Trophoblast cell (in vitro differentiated cells and primary cell): ENCODE measurements around the gene PIP5K1B.

ENCODE experiments used
- DNase-seq, 2 donors: peaks; one replicate each; pipeline ENCODE4 v3.0.0-alpha.2; 2016
- H2AFZ ChIP-seq: 2 replicates; pipeline ENCODE4 v1.6.1; 2013; ENCODE audit warnings: low read length, moderate library complexity, mild to moderate bottlenecking; ENCODE audit not compliant: insufficient read depth, poor library complexity
- H2AK5ac ChIP-seq: 2 replicates; pipeline ENCODE4 v1.6.1; 2013; ENCODE audit warnings: mild to moderate bottlenecking, low read length
- H2BK120ac ChIP-seq: 2 replicates; pipeline ENCODE4 v1.6.1; 2013; ENCODE audit warnings: low read length, mild to moderate bottlenecking, moderate library complexity; ENCODE audit not compliant: insufficient read depth, poor library complexity
- H2BK12ac ChIP-seq: 2 replicates; pipeline ENCODE4 v1.6.1; 2013; ENCODE audit warnings: mild to moderate bottlenecking, low read length, moderate library complexity
- H2BK5ac ChIP-seq: 2 replicates; pipeline ENCODE4 v1.6.1; 2013; ENCODE audit warnings: low read length, low read depth, moderate library complexity, mild to moderate bottlenecking; ENCODE audit not compliant: poor library complexity
- H3K14ac ChIP-seq: 2 replicates; pipeline ENCODE4 v1.6.1; 2013; ENCODE audit warnings: mild to moderate bottlenecking, low read length
- H3K18ac ChIP-seq: 2 replicates; pipeline ENCODE4 v1.6.1; 2013; ENCODE audit warnings: mild to moderate bottlenecking, low read length
- H3K23ac ChIP-seq: 2 replicates; pipeline ENCODE4 v1.6.1; 2013; ENCODE audit warnings: low read length
- H3K27ac ChIP-seq: 2 replicates; pipeline ENCODE4 v1.5.1; 2013; ENCODE audit warnings: low read depth, mild to moderate bottlenecking, inconsistent platforms, low read length, moderate library complexity
- H3K27me3 ChIP-seq: 2 replicates; pipeline ENCODE4 v1.6.1; 2013; ENCODE audit warnings: inconsistent platforms, mild to moderate bottlenecking, low read length, moderate library complexity; ENCODE audit not compliant: insufficient read depth
- H3K36me3 ChIP-seq, 2 experiments: 1 replicate in 1 of 2; 2 replicates in 1 of 2; pipeline ENCODE4 v1.6.1; 2013; ENCODE audit warnings: low read length in 2 of 2, mild to moderate bottlenecking in 2 of 2, moderate library complexity in 1 of 2; ENCODE audit not compliant: insufficient read depth in 2 of 2, control insufficient read depth in 1 of 2
- H3K4ac ChIP-seq: 2 replicates; pipeline ENCODE4 v1.6.1; 2013; ENCODE audit warnings: low read depth, mild to moderate bottlenecking, low read length, moderate library complexity
- H3K4me1 ChIP-seq, 2 experiments: 1 replicate in 1 of 2; 2 replicates in 1 of 2; pipeline ENCODE4 v1.6.1; 2013; ENCODE audit warnings: low read length in 2 of 2, mild to moderate bottlenecking in 2 of 2, moderate library complexity in 1 of 2; ENCODE audit not compliant: insufficient read depth in 2 of 2, control insufficient read depth in 1 of 2
- H3K4me2 ChIP-seq: 2 replicates; pipeline ENCODE4 v1.6.1; 2013; ENCODE audit warnings: inconsistent platforms, mild to moderate bottlenecking, low read length, moderate library complexity
- H3K4me3 ChIP-seq: 2 replicates; pipeline ENCODE4 v1.5.1; 2013; ENCODE audit warnings: mild to moderate bottlenecking, low read depth, low read length, inconsistent platforms
- H3K79me1 ChIP-seq: one replicate; pipeline ENCODE4 v1.6.1; 2013; ENCODE audit warnings: low read length
- H3K79me2 ChIP-seq: 2 replicates; pipeline ENCODE4 v1.6.1; 2013; ENCODE audit warnings: low read length, mild to moderate bottlenecking; ENCODE audit not compliant: control insufficient read depth, insufficient read depth, poor library complexity
- H3K9ac ChIP-seq: 2 replicates; pipeline ENCODE4 v1.6.1; 2013; ENCODE audit warnings: mild to moderate bottlenecking, low read length
- H3K9me3 ChIP-seq: 2 replicates; pipeline ENCODE4 v1.6.1; 2013; ENCODE audit warnings: low read depth, mild to moderate bottlenecking, control low read depth, inconsistent platforms, low read length; ENCODE audit not compliant: insufficient read depth
- H4K12ac ChIP-seq: 2 replicates; pipeline ENCODE4 v1.6.1; 2013; ENCODE audit warnings: low read depth, mild to moderate bottlenecking, low read length, moderate library complexity
- H4K8ac ChIP-seq: 2 replicates; pipeline ENCODE4 v1.6.1; 2013; ENCODE audit warnings: low read depth, mild to moderate bottlenecking, low read length, moderate library complexity
- H4K91ac ChIP-seq: one replicate; pipeline ENCODE4 v1.6.1; 2013; ENCODE audit warnings: low read depth, mild to moderate bottlenecking, low read length, moderate library complexity
- WGBS: extraction: QIAGEN DNeasy Blood & Tissue Kit; methylation state at CpG from one replicate; pipeline ENCODE4 v1.1.7; 2013; ENCODE audit warnings: missing lambda C conversion rate; ENCODE audit not compliant: insufficient read length, insufficient coverage; ENCODE audit errors: extremely low coverage; 5-methylcytosine and 5-hydroxymethylcytosine counted together

PIP5K1B gene

DNA sequence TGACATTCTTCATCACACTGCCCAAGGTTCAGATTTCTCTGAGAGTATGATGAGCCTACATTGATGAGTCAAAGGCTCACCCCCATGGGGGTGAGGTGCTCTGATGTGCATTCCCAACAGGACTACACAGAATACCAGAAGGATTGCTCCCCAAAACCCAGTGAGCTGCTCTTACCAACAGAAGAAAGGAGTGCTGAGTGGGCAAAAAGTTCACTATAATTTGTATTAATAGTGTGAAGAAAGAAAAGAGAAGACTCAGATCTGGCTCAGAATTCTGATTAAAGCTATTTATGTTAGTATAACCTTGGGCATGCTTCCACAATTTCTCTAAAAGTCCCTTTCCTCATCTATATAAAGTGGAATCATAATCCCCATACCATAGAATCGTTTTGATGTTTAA is 262.8 kb downstream of the PIP5K1B start:
- Histone ChIP-seq H3K18ac (no peak overlapping the region), H3K4me2 (no peak overlapping the region), H3K36me3 (no peaks in the 10 kb centered on the region), H4K12ac (no peak overlapping the region), H3K14ac (no peak overlapping the region), H3K4me1 (no peaks in the 10 kb centered on the region), H3K27ac (no peak overlapping the region), H3K9me3 (no peaks in the 10 kb centered on the region), H2BK5ac (no peak overlapping the region), H2BK120ac (no peak overlapping the region), H3K27me3 (no peaks in the 10 kb centered on the region), H3K4ac (no peak overlapping the region), H3K9ac (no peak overlapping the region), H4K8ac (no peak overlapping the region), H3K79me1 (no peaks in the 10 kb centered on the region), H3K79me2 (no peaks in the 10 kb centered on the region), H3K4me3 (no peak overlapping the region), H3K23ac (no peak overlapping the region), H2AK5ac (no peak overlapping the region), H4K91ac (no peak overlapping the region), H2AFZ (no peak overlapping the region), H2BK12ac (no peak overlapping the region)
- DNase-seq, result no peak
- no CpG with 5 or more reads among the region's 1 CpG for WGBS

DNA sequence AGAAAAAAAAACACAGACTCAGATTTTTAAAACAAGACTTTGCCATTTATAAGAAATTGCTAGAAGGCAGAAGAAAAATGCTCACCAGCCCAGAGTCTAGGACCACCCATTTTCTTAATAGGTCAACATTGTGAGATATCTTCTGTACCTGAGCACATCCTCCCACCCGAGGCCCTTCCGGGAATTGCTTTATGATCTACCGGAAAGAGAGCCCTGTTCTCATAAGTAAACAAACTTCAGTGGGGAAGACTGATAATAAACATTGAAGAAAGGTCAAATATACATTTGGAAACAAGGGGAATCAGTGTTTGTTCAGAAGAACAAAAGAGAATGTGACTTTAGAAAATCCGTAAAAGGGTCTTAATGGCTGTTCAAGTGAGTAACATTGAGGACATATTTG is 264.5 kb downstream of the PIP5K1B start:
- no peak overlapping the region for H4K8ac ChIP-seq
- H2BK120ac ChIP-seq, result no peak overlapping the region
- no peaks in the 10 kb centered on the region for H3K4me1 ChIP-seq
- H3K23ac ChIP-seq, result no peak overlapping the region
- no peaks in the 10 kb centered on the region for H3K79me2 ChIP-seq
- H3K4me2 ChIP-seq, result no peak overlapping the region
- H3K14ac ChIP-seq, result no peak overlapping the region
- H4K91ac ChIP-seq, result no peak overlapping the region
- no peak overlapping the region for H3K4ac ChIP-seq
- H2AFZ ChIP-seq, result no peak overlapping the region
- H3K9me3 ChIP-seq, result no peaks in the 10 kb centered on the region
- no peak overlapping the region for H2AK5ac ChIP-seq
- H4K12ac ChIP-seq, result no peak overlapping the region
- no peak overlapping the region for H2BK5ac ChIP-seq
- H3K27me3 ChIP-seq, result no peaks in the 10 kb centered on the region
- H3K9ac ChIP-seq, result no peak overlapping the region
- peaks cover 0 to 2% of the 10 kb centered on the region in 2 experiments for H3K36me3 ChIP-seq
- no peak overlapping the region for H3K27ac ChIP-seq
- no peak for DNase-seq
- no CpG with 5 or more reads among the region's 4 CpGs for WGBS
- no peak overlapping the region for H3K18ac ChIP-seq
- no peak overlapping the region for H2BK12ac ChIP-seq
- H3K79me1 ChIP-seq, result no peaks in the 10 kb centered on the region
- H3K4me3 ChIP-seq, result no peak overlapping the region

DNA sequence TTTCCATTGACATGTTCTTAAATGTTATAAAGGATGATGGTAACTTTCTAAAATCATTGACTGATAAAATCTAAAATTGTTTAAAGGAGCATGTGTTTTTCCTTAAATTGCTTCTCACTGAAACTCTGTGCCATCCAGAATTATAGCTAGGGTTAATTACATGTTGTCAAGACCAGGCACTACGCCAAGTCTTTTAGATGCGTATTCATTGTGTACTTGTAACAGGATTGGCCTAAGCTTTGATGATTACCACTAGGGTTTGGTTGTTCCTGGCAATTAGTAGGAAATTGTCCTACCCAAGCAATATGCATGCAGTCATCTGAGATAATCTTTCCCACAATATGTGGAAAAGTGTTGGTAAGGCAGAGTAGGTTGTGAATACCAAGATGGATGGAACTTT is 265.1 kb downstream of the PIP5K1B start:
- no peaks in the 10 kb centered on the region for H3K79me1 ChIP-seq
- no peaks in the 10 kb centered on the region for H3K9me3 ChIP-seq
- H3K4ac ChIP-seq, result no peak overlapping the region
- H2BK5ac ChIP-seq, result no peak overlapping the region
- no peaks in the 10 kb centered on the region for H3K4me1 ChIP-seq
- WGBS, result no CpG with 5 or more reads among the region's 2 CpGs
- no peak overlapping the region for H3K4me3 ChIP-seq
- no peak overlapping the region for H3K4me2 ChIP-seq
- H3K79me2 ChIP-seq, result no peaks in the 10 kb centered on the region
- no peaks in the 10 kb centered on the region for H3K27me3 ChIP-seq
- H2BK12ac ChIP-seq, result no peak overlapping the region
- no peak overlapping the region for H3K23ac ChIP-seq
- H2AFZ ChIP-seq, result no peak overlapping the region
- no peak overlapping the region for H3K27ac ChIP-seq
- H2BK120ac ChIP-seq, result no peak overlapping the region
- H3K18ac ChIP-seq, result no peak overlapping the region
- no peak overlapping the region for H3K14ac ChIP-seq
- H4K8ac ChIP-seq, result no peak overlapping the region
- H2AK5ac ChIP-seq, result no peak overlapping the region
- H4K12ac ChIP-seq, result no peak overlapping the region
- H3K9ac ChIP-seq, result no peak overlapping the region
- no peak overlapping the region for H4K91ac ChIP-seq
- DNase-seq, result no peak
- peaks cover 0 to 2% of the 10 kb centered on the region in 2 experiments for H3K36me3 ChIP-seq

DNA sequence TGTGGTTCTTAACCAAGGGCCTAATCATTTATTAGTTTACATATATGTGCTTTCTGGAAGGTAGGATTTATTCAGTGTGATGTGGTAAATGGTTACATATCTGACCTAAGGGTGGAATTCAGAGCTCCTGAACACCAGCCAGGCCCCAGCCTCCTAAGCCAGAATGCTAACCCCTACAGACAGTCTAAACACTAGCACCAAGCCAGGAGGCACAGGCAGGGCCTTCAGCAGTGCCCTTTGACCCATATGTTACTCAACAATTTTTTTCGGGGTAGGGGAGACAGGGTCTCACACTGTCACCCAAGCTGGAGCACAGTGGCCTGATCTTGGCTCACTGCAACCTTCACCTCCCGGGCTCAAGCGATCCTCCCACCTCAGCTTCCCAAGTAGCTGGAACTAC is 268.6 kb downstream of the PIP5K1B start:
- H3K18ac ChIP-seq, result no peak overlapping the region
- no peaks in the 10 kb centered on the region for H3K79me2 ChIP-seq
- H3K4me1 ChIP-seq, result no peaks in the 10 kb centered on the region
- H3K4me3 ChIP-seq, result no peak overlapping the region
- H3K79me1 ChIP-seq, result no peaks in the 10 kb centered on the region
- no peak overlapping the region for H4K91ac ChIP-seq
- no peak overlapping the region for H2AFZ ChIP-seq
- H2AK5ac ChIP-seq, result no peak overlapping the region
- no peak overlapping the region for H3K14ac ChIP-seq
- no peak overlapping the region for H2BK120ac ChIP-seq
- no peak overlapping the region for H3K9ac ChIP-seq
- H3K27me3 ChIP-seq, result no peaks in the 10 kb centered on the region
- no peak overlapping the region for H3K23ac ChIP-seq
- no peak overlapping the region for H2BK12ac ChIP-seq
- no peak overlapping the region for H3K27ac ChIP-seq
- H4K8ac ChIP-seq, result no peak overlapping the region
- H2BK5ac ChIP-seq, result no peak overlapping the region
- no peak overlapping the region for H3K4me2 ChIP-seq
- no peak for DNase-seq
- H3K36me3 ChIP-seq, result peaks cover 0 to 2% of the 10 kb centered on the region in 2 experiments
- H3K9me3 ChIP-seq, result peaks cover 2% of the 10 kb centered on the region
- no peak overlapping the region for H3K4ac ChIP-seq
- no peak overlapping the region for H4K12ac ChIP-seq
- no CpG with 5 or more reads among the region's 3 CpGs for WGBS
